ENCODE data around the gene FXN.
"Not testable (repeated sequence)": the region's sequence is repeated elsewhere in the genome, so short reads cannot be mapped to it uniquely, and the experiment has no call there.

Gene FXN

DNA sequence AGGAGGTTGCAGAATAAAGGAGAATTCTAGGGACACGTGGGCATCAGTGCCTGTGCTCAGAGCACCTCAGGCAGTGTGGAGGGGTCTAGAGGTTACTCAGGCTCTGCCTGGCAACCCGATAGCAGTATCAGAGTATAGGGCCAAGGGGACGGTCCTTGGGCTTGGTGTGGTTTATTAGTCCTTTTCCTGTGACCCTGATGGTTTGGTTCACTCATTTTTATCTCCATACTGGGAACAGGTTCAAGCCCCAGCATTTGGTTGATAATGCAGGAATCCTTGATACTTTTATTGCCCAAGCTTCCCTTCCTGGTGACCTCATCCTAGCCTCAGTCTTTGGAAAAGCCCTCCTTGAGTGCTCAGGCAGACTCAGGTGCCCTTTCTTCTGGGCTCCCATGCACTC is 35.5 kb downstream of the FXN start:
- no peak for FAIRE-seq

DNA sequence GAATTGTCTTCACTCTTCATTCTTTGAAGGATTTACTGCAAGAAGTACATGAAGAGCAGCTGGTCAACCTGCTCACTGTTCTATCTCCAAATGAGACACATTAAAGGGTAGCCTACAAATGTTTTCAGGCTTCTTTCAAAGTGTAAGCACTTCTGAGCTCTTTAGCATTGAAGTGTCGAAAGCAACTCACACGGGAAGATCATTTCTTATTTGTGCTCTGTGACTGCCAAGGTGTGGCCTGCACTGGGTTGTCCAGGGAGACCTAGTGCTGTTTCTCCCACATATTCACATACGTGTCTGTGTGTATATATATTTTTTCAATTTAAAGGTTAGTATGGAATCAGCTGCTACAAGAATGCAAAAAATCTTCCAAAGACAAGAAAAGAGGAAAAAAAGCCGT is 37.6 kb downstream of the FXN start:
- no peak for FAIRE-seq

DNA sequence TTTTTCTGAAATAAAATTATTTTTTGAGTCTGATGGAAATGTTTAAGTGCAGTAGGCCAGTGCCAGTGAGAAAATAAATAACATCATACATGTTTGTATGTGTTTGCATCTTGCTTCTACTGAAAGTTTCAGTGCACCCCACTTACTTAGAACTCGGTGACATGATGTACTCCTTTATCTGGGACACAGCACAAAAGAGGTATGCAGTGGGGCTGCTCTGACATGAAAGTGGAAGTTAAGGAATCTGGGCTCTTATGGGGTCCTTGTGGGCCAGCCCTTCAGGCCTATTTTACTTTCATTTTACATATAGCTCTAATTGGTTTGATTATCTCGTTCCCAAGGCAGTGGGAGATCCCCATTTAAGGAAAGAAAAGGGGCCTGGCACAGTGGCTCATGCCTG is 39.2 kb downstream of the FXN start:
- FAIRE-seq, result no peak

DNA sequence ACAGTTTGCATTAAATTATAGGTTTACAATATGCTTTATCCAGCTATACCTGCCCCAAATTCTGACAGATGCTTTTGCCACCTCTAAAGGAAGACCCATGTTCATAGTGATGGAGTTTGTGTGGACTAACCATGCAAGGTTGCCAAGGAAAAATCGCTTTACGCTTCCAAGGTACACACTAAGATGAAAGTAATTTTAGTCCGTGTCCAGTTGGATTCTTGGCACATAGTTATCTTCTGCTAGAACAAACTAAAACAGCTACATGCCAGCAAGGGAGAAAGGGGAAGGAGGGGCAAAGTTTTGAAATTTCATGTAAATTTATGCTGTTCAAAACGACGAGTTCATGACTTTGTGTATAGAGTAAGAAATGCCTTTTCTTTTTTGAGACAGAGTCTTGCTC is 41.0 kb downstream of the FXN start:
- FAIRE-seq, result no peak

DNA sequence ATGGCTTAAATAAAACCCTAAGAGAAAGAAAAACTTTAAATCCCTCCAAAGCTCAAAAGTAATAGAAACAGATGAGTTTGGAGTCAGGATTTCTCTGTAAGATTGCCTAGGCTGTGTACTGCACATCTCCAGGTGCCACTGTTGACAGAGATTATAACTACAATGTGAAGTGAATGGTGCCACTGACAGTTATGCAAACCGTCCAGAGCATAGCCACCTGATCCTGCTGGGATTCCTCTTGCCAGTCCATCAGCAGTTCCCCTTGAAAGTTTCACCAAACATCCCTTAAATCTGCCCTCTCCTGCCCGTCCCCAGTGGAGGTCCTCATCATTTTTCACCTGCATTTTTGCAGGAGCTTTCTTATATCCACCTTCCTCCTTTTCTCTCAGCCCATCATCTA is 42.5 kb downstream of the FXN start:
- no peak for FAIRE-seq

DNA sequence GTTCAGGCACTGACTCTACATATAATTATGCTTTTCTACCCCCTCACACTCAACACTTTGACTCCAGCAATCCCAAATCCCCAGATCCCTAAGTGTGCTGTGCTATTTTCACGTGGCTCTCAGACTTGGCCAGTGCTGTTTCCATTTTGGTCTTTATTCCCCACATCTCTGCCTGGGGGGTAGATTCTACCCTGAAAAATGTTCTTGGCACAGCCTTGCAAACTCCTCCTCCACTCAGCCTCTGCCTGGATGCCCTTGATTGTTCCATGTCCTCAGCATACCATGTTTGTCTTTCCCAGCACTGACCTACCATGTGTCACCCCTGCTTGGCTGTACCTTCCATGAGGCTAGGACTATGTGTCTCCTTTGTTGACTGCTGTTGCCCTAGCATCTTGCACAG is 43.0 kb downstream of the FXN start:
- FAIRE-seq, result no peak

DNA sequence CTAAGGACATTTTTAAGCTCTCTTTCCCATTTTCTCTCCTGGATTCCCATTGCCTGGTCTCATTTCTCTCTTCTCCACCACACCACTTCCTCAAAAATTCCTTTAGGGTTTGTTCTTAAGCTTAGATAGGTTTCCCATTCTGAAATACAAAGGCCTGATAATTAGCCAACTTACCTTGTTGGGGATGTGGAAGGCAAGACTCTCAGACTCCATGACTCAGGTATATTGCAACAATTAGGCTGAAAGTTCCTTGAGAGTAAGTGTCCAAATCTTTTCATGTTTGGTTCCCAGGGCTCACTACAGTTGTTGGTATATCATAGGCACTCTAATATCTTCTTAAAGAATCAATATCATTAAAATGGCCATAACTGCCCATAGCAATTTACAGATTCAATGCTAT is 43.6 kb downstream of the FXN start:
- FAIRE-seq, result no peak

DNA sequence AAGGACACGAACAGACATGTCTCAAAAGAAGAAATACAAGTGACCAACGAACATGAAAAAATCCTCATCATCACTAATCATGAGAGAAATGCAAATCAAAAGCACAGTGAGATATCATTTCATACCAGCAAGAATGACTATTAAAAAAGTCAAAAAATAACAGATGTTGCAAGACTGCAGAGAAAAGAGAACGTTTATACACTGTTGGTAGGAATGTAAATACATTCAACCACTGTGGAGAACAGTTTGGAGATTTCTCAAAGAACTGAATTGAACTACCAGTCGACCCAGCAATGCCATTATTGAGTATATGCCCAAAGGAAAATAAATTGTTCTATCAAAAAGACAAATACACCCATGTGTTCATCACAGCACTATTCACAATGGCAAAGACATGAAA is 45.7 kb downstream of the FXN start:
- no peak for FAIRE-seq

DNA sequence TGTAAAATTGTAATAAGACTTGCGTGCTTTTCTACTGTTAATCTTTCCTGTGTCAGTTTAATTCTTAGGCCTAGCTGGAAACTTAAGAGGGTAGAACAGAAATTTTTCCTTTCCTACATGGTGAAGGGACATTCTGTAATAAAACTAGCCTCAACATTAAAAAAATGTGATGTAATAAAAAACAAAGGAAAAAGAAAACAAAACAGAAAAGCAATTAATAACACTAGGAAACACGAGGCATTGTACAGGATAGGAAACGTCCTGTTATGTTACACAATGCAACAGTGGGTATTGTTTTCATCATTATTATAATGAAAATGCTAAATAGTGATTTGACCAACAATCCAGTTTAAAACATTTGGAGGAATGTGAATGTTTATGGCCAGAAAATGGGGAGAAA is 47.8 kb downstream of the FXN start:
- no peak for FAIRE-seq

DNA sequence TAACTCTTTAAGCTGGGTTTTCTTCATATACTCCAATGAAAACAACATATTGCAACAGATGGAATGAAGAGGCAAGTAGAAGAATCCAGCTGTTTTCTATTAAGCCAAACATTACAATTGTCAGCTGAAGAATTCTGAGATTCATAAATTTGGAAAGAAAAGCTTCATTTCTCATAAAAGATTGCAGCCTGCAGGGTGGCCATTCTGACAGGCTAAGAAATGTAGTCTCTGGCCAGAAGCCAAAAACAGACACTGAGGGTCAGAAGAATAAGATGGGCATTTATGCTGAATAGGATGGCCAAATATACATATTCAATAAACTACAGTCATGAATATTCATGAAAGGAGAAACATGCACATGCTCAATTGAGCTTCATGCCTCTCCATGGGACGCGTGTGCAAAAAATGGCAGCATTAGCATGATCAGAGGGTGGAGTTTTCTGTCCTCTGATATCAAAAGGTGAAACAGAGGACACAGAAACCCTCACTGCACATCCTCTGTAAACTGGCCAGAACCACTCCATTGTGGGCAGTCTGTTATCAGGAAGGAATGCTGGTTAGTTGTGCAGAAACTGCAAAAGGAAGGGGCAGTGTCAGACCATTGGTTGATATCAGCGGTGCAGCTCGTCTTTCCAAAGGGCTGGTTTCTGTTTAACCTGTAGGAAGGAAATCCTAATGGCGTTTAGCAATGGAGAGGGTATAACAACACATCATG is 50.2 kb downstream of the FXN start:
- no peak for FAIRE-seq

DNA sequence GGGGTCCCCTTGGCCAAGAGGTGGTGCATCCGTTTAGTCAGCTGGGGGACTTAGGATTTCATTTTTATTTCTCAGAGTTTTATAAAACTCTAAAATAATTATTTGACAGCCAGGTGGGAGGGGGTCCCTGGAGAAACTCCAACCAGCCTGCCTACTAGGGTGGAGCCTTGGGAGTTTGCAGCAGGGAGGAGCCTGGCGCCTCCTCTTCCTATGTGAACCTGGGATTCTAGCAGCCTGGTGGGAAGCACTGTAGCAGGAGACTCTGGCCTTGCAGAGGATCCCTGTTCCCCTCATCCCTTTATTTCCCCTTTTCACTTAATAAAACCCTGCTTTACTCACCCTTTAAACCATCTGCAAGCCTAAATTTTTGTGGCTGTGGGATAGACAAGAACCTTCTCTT is 50.8 kb downstream of the FXN start:
- no peak for FAIRE-seq

DNA sequence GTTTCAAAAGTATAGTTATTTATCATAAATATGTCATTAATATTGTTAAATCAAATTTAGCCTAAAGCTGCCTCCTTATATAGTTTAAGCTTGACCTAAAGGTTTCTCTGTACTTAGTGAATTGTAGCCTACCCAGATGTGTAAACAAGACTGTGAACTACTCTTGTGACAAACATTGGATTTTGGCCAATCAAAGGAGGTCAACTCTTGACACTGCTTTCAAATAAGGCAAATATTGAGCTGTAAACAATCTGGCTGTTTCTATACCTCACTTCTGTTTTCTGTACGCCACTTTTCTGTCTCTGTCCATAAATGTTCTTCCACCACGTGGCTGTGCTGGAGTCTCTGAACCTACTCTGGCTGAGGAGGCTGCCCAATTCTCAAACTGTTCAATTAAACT is 51.2 kb downstream of the FXN start:
- no peak for FAIRE-seq

DNA sequence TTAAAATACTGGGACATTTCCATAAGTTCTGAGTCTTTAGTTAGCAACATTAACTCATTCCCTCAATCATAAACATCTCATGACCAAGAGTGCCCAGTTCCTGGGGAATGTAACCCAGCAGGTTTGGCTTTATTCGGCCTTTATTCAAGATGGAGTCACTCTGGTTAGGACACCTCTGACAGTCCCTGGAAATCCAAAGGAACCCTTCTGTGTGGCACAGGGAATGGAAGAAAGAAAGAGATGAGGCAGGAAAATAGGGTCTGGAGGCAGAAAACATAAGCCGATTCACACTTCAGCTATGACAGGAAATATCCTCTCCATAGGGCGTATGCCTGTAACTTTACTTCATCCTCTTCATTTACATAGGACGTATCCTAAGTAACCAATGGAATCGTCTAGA is 53.5 kb downstream of the FXN start:
- no peak for FAIRE-seq

DNA sequence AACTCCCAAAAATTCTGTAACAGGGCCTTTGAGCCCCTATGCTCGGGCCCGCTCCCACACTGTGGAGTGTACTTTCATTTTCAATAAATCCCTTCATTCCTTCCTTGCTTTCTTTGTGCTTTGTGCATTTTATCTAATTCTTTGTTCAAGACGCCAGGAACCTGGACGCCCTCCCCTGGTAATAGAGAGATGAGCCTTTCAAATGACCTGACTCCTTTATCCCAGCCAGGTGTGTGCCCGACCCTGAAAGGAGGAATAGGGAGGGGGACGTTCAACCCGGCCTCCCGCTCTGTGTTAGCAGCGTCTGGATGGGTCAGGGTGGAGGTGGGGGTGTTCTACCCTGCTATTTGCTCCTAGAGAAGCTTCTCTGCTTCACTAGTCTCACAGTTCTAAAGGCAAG is 53.9 kb downstream of the FXN start:
- FAIRE-seq, result no peak

DNA sequence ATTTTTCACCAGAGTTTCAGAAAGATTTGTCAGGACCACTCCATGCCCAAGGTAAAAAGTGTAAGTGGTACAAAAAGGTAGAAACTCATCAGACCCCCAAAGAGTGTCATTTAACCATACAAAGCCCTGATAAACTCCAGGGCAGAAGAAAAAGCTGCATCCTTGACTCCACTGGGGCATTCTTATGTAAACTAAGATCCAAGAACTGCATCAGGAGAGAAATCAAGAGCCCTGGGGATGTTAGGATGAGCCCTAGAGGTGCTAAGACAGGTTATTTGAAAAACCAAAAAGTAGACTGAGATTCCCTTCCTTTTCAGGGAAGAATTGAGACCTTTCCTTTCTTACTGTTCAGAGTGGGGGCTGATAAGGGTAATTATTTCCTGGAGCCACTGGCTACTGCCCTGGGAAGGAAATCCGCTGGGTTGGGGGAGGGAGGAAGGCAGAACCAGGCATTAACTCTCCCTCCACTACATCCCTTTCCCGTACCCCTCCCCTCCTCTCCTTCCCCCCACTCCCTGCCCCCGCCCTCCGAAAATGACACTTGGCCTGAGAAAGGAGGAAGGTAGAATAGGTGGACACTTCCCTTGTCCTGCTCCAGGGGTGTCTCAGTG is 54.7 kb downstream of the FXN start:
- no peak for FAIRE-seq

DNA sequence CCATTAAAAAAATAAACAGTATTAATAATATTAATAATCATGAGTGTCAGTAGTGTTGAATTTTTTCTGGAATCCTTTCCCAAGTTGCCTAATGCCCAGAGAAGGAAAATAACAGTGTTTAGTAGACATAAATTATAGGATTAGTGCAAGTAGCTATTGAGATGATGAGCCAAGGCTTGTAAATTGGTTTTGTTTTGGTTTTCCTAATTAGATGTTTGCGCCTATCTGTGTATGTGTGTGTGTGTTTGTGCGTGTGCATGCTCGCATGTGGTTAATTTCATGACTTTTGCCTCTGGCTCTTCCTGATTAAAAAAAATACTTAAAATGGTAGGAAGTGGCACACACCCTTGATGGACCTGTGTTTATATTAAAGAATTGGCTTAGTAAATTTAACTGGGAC is 55.4 kb downstream of the FXN start:
- FAIRE-seq, result no peak

DNA sequence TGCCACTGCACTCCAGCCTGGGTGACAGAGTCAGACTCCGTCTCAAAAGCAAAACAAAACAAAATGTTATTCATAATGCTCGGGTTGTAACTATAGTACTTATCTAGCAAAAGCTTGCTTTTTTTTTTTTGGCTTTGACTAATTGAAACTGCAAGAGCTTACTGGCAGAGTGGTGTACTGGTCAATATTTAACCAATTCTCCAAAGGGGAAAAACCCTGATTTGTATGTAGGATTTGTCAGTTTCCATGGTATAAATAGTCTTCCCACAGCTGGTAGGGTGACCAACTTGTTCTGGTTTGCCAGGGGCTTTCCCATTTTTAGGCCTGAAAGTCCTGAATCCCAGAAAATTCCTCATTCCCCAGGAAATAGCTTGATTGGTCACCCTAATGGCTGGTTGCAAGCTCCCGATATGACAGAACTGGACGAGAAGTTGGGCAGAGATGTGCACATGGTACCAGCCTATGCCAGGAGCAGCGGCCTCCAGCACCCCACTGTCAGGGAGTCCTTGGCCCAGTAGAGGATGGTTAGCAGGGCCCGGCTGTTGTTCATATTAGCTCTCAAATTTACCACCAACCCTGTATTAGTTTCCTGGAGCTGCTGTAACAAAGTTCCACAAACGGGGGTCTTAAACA is 58.0 kb downstream of the FXN start:
- peak; percentile 88 for FAIRE-seq

DNA sequence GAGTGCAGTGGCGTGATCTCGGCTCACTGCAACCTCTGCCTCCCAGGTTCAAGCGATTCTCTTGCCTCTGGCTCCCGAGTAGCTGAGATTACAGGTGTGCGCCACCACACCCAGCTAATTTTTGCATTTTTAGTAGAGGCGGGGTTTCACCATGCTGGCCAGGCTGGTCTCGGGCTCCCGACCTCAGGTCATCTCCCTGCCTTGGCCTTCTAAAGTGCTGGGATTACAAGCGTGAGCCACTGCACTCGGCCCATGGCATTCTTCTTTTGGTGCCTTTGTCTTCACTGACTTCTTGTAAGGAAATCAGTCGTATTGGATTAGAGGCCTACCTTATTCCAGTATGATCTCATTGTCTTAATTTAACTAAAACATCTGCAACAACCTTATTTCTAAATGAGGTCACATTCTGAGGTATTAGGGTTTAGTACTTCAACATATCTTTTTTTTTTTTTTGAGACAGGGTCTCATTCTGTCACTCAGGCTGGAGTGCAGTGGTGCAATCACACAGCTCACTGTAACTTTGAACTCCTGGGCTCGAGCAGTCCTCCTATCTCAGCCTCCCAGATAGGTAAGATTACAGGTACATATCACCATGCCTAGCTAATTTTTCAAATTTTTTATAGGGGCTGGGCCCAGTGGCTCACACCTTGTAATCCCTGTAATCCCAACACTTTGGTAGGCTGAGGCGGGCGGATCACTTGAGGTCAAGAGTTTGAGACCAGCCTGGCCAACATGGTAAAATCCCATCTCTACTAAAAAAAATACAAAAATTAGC is 59.0 kb downstream of the FXN start:
- not testable (repeated sequence) for FAIRE-seq

DNA sequence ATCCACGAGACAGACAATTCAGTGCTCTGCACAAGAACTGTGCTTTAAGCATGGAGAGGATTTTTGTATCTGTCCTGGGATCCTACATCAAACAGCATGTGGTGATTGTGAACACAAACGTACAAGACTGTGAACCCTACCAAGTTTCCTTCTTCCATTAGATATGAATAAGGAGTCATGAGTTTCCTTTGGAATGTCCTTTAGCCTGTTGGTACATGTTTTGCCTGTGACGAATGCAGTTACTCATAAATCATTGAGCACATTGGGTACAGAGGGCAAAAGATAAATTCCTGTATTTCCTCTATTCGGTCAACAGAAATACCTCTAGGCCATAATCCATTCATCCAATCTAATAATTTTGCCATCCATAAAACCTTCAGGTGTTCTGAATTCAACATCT is 61.5 kb downstream of the FXN start:
- no peak for FAIRE-seq

DNA sequence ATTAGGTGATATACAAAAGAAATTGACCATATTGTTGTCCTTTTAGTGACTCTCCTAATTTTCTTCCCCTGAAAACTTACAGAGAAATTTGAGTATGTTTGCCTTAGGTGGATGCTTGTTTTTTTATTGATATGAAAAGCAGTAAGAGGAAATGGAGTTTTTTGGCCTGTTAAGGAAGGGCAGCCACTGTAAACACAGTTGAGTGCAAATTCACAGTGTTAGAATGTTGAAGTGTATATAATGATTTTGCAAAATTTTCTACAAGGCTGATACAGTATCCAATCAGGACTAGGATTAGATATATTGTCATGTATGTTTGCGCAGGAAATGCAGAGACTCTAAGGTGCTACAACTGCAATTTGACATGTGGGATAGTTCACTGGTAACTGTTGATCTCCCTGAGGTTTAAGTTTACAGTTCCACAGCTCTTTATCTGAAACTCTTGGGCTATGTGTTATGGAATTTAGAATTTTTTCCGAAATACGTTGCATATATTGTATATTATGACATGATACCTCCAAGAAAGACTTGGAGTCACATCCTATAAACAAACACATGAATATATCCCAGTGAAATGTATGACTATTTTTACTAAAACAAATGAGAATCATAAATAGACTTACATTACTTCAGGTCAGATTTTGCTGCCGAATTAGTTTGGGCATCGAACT is 62.5 kb downstream of the FXN start:
- no peak for FAIRE-seq

DNA sequence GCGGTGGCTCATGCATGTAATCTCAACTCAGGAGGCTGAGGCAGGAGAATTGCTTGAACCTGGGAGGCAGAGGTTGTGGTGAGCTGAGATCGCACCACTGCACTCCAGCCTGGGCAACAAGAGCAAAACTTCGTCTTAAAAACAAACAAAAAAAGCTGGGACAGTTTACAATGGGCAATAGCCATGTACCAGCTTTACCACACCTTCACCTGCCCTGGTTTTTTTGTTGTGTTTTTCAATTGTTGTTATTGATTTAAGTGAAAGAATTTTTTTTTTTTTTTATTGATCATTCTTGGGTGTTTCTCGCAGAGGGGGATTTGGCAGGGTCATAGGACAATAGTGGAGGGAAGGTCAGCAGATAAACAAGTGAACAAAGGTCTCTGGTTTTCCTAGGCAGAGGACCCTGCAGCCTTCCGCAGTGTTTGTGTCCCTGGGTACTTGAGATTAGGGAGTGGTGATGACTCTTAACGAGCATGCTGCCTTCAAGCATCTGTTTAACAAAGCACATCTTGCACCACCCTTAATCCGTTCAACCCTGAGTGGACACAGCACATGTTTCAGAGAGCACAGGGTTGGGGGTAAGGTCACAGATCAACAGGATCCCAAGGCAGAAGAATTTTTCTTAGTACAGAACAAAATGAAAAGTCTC is 67.9 kb downstream of the FXN start:
- not testable (repeated sequence) for FAIRE-seq

DNA sequence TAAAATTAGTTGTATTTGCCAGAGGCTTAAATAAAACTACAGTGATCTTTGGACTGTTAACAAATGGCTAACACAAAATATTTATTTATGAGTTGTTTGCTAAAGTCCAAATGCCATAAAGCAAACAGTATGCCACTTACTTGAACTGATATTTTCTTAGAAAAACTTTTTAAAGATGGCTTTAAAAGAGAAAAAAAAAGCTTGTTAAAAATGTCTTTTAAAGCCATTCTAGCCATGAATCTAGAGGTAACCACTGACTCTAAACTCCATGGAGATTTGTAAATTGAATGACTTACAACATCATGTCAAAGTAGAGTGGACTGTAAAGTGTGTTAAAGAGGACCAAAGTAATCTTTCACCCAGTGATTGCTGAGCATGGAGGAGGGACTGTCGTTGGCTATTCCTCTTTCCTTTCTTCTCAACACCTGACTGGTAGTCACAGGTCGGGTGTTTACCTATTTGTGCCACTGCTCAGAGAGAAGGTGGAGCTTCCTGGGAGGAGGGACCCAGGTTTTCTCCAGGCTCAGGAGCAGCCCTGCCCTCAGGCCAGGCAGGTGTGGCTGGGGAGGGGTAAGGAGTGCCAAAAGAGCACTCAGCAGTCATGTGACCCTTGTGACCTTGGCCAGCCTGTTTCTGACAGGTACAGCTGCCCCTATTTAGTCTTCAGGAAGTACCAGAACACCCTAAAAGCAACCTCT is 69.4 kb downstream of the FXN start:
- no peak for FAIRE-seq
